Testis (tissue), 2 donors: Measurements from ENCODE around the gene BTBD17.

Source experiments
- POLR2A ChIP-seq: fragments of 450-650 bp; IDR thresholded peaks from one replicate; pipeline ENCODE4 v1.6.1; 2017; ENCODE audit warnings: antibody characterized with exemption, mild to moderate bottlenecking, moderate library complexity
- TF ChIP-seq, protein P1 (sequence below), 3 experiments: fragments of 450-650 bp in 2 of 3; fragments of 200-600 bp in 1 of 3; sonication (generic) in 1 of 3; IDR thresholded peaks; one replicate each; pipeline ENCODE4 v1.5.1; 2016 to 2019; ENCODE audit warnings: antibody characterized with exemption in 3 of 3, mild to moderate bottlenecking in 2 of 3, moderate library complexity in 1 of 3

DNA sequence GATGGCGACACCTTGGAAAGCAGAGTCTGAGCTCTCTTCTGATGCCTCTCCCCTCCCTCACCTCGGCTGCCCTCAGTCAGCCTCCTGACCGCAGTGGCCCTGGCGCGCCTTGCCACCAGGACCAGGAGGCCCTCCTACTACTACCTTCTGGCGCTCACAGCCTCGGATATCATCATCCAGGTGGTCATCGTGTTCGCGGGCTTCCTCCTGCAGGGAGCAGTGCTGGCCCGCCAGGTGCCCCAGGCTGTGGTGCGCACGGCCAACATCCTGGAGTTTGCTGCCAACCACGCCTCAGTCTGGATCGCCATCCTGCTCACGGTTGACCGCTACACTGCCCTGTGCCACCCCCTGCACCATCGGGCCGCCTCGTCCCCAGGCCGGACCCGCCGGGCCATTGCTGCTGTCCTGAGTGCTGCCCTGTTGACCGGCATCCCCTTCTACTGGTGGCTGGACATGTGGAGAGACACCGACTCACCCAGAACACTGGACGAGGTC lies 10.0 kb upstream of the BTBD17 start:
- TF ChIP-seq, protein P1, sequence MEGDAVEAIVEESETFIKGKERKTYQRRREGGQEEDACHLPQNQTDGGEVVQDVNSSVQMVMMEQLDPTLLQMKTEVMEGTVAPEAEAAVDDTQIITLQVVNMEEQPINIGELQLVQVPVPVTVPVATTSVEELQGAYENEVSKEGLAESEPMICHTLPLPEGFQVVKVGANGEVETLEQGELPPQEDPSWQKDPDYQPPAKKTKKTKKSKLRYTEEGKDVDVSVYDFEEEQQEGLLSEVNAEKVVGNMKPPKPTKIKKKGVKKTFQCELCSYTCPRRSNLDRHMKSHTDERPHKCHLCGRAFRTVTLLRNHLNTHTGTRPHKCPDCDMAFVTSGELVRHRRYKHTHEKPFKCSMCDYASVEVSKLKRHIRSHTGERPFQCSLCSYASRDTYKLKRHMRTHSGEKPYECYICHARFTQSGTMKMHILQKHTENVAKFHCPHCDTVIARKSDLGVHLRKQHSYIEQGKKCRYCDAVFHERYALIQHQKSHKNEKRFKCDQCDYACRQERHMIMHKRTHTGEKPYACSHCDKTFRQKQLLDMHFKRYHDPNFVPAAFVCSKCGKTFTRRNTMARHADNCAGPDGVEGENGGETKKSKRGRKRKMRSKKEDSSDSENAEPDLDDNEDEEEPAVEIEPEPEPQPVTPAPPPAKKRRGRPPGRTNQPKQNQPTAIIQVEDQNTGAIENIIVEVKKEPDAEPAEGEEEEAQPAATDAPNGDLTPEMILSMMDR (IDR thresholded peaks at IDR 0.05): no peak
- TF ChIP-seq POLR2A: no peak
